Measurements from ENCODE around the gene NBEA.

The NBEA gene

GRCh38 chr13:34964558-34964957 lies 22.5 kb downstream of the NBEA start:
- TF ChIP-seq YY1 (IDR thresholded peaks at IDR 0.05; ENCODE audit: low read depth) = no peak
- TF ChIP-seq, protein P1, sequence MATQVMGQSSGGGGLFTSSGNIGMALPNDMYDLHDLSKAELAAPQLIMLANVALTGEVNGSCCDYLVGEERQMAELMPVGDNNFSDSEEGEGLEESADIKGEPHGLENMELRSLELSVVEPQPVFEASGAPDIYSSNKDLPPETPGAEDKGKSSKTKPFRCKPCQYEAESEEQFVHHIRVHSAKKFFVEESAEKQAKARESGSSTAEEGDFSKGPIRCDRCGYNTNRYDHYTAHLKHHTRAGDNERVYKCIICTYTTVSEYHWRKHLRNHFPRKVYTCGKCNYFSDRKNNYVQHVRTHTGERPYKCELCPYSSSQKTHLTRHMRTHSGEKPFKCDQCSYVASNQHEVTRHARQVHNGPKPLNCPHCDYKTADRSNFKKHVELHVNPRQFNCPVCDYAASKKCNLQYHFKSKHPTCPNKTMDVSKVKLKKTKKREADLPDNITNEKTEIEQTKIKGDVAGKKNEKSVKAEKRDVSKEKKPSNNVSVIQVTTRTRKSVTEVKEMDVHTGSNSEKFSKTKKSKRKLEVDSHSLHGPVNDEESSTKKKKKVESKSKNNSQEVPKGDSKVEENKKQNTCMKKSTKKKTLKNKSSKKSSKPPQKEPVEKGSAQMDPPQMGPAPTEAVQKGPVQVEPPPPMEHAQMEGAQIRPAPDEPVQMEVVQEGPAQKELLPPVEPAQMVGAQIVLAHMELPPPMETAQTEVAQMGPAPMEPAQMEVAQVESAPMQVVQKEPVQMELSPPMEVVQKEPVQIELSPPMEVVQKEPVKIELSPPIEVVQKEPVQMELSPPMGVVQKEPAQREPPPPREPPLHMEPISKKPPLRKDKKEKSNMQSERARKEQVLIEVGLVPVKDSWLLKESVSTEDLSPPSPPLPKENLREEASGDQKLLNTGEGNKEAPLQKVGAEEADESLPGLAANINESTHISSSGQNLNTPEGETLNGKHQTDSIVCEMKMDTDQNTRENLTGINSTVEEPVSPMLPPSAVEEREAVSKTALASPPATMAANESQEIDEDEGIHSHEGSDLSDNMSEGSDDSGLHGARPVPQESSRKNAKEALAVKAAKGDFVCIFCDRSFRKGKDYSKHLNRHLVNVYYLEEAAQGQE (IDR thresholded peaks at IDR 0.05; ENCODE audit: low read depth) = no peak
- TF ChIP-seq EP300 (IDR thresholded peaks at IDR 0.05; ENCODE audit: borderline replicate concordance) = no peak
- no peak for TF ChIP-seq TAF1 (IDR thresholded peaks at IDR 0.05; ENCODE audit: low read depth)
- TF ChIP-seq CREB1 (IDR thresholded peaks at IDR 0.05; ENCODE audit: low read depth) = no peak
- TF ChIP-seq TCF12 (IDR thresholded peaks at IDR 0.05; ENCODE audit: low read depth) = no peak
- no peak for TF ChIP-seq RAD21 (IDR thresholded peaks at IDR 0.05; ENCODE audit: low read depth)
- TF ChIP-seq, protein P2, sequence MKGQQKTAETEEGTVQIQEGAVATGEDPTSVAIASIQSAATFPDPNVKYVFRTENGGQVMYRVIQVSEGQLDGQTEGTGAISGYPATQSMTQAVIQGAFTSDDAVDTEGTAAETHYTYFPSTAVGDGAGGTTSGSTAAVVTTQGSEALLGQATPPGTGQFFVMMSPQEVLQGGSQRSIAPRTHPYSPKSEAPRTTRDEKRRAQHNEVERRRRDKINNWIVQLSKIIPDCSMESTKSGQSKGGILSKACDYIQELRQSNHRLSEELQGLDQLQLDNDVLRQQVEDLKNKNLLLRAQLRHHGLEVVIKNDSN (IDR thresholded peaks at IDR 0.05) = no peak
- TF ChIP-seq NFIC (IDR thresholded peaks at IDR 0.05) = no peak
- TF ChIP-seq, protein P3, sequence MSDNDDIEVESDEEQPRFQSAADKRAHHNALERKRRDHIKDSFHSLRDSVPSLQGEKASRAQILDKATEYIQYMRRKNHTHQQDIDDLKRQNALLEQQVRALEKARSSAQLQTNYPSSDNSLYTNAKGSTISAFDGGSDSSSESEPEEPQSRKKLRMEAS (IDR thresholded peaks at IDR 0.05) = no peak
- no peak for TF ChIP-seq TEAD4 (IDR thresholded peaks at IDR 0.05)
- no peak for TF ChIP-seq CEBPB (IDR thresholded peaks at IDR 0.05)
- TF ChIP-seq EGR1 (IDR thresholded peaks at IDR 0.05) = no peak
- no peak for TF ChIP-seq FOXM1 (IDR thresholded peaks at IDR 0.05; ENCODE audit: borderline replicate concordance, low read depth)
- no peak for TF ChIP-seq ZBTB7A (IDR thresholded peaks at IDR 0.05; ENCODE audit: low read depth)

DNA sequence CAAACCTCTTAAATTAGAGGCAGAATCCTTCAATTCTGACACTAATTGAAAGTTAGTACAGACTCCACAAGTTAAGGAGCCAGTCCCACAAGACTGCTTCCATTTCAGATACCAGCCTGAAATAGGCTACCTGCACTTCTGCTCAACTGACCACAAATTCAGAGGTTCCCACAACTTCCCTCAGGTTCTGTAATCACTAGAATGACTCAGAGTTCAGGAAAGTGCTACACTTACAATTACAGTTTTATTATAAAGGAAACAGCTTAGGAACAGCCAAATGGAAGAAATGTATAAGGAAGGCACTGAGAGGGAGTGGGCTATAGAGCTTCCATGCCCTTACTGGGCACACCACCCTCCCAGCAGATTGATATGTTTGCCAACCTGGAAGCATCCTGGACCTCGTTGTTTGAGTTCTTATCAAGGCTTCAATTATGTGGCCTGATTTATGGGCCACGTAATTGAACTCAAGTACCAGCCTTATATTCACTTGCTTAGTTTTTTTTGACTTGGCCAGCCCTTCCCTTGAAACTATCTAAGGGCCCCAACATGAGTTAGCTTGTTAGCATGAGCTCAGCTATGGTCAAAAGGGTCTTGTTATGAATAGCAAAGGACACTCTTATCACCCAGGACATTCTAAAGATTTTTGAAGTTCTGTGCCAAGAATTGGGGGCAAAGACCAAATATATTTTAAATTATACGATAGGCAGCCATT lies 25.9 kb downstream of the NBEA start:
- TF ChIP-seq, protein P3 (IDR thresholded peaks at IDR 0.05) = no peak

- TF ChIP-seq TEAD4 (IDR thresholded peaks at IDR 0.05) (no peak), CREB1 (IDR thresholded peaks at IDR 0.05; ENCODE audit: low read depth) (no peak)
Observed at GRCh38 chr13:34970961-34971360, 28.9 kb downstream of the NBEA start.

DNA sequence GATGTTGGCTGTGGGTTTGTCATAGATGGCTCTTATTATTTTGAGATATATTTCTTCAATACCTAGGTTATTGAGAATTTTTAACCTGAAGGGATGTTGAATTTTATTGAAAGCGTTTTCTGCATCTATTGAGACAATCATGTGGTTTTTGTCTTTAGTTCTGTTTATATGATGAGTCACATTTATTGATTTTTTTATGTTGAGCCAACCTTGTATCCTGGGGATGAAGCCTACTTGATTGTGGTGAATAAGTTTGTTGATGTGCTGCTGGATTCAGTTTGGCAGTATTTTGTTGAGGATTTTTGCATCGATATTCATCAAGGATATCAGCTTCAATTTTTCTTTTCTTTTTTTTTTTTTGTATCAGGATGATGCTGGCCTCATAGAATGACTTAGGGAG lies 29.4 kb downstream of the NBEA start:
- TF ChIP-seq CREB1 (IDR thresholded peaks at IDR 0.05; ENCODE audit: low read depth) (no peak), TAF1 (IDR thresholded peaks at IDR 0.05; ENCODE audit: low read depth) (no peak), TCF12 (IDR thresholded peaks at IDR 0.05; ENCODE audit: low read depth) (no peak), EP300 (IDR thresholded peaks at IDR 0.05; ENCODE audit: borderline replicate concordance) (no peak), TEAD4 (IDR thresholded peaks at IDR 0.05) (no peak), EGR1 (IDR thresholded peaks at IDR 0.05) (no peak), CEBPB (IDR thresholded peaks at IDR 0.05) (no peak), RAD21 (IDR thresholded peaks at IDR 0.05; ENCODE audit: low read depth) (no peak), YY1 (IDR thresholded peaks at IDR 0.05; ENCODE audit: low read depth) (no peak), ZBTB7A (IDR thresholded peaks at IDR 0.05; ENCODE audit: low read depth) (no peak), NFIC (IDR thresholded peaks at IDR 0.05) (no peak), FOXM1 (IDR thresholded peaks at IDR 0.05; ENCODE audit: borderline replicate concordance, low read depth) (no peak)
- TF ChIP-seq, protein P3 (IDR thresholded peaks at IDR 0.05) = no peak
- TF ChIP-seq, protein P1 (IDR thresholded peaks at IDR 0.05; ENCODE audit: low read depth) = no peak
- TF ChIP-seq, protein P2 (IDR thresholded peaks at IDR 0.05) = no peak

DNA sequence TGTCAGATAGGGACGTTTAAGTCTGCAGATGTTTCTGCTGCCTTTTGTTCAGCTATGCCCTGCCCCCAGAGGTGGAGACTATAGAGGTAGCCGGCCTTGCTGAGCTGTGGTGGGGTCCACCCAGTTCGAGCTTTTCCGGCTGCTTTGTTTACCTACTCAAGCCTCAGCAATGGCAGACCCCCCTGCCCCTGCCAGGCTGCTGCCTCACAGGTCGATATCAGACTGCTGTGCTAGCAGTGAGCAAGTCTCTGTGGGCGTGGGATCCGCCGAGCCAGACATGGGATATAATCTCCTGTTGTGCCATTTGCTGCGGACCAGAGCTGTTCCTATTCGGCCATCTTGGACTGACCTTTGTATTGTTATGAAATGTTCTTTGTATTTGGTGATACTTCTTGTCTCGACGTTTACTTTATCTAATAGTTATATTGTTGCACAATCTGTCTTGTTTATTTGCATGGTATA lies 46.3 kb downstream of the NBEA start:
- TF ChIP-seq, protein P2 (IDR thresholded peaks at IDR 0.05) = no peak
- TF ChIP-seq ZBTB7A (IDR thresholded peaks at IDR 0.05; ENCODE audit: low read depth) = no peak
- TF ChIP-seq CREB1 (IDR thresholded peaks at IDR 0.05; ENCODE audit: low read depth) = no peak
- TF ChIP-seq EGR1 (IDR thresholded peaks at IDR 0.05) = no peak
- TF ChIP-seq TAF1 (IDR thresholded peaks at IDR 0.05; ENCODE audit: low read depth) = no peak
- TF ChIP-seq TEAD4 (IDR thresholded peaks at IDR 0.05) = no peak
- no peak for TF ChIP-seq TCF12 (IDR thresholded peaks at IDR 0.05; ENCODE audit: low read depth)
- TF ChIP-seq YY1 (IDR thresholded peaks at IDR 0.05; ENCODE audit: low read depth) = no peak
- TF ChIP-seq NFIC (IDR thresholded peaks at IDR 0.05) = no peak
- TF ChIP-seq EP300 (IDR thresholded peaks at IDR 0.05; ENCODE audit: borderline replicate concordance) = no peak

Measured in Ishikawa (cell line).